C4-2B (cell line): ENCODE results near the gene L3MBTL4.

Source experiments
- CTCF ChIP-seq: fragments of 450-650 bp; conservative IDR thresholded peaks from 2 replicates; pipeline ENCODE4 v1.5.1; 2017; ENCODE audit warnings: mild to moderate bottlenecking
- ZFX ChIP-seq: fragments of 450-650 bp; IDR thresholded peaks from 2 replicates; pipeline ENCODE4 v1.6.1; 2017

- TF ChIP-seq CTCF (no peak), ZFX (no peak)
Observed at GRCh38 chr18:5958822-5959221, 455.9 kb downstream of the L3MBTL4 start.
